ENCODE measurements around the gene MBNL2. TPM values are rescaled to one million over a fixed set of nuclear protein-coding genes. Genes with fewer than 3 reads are reported as not detected.

MBNL2 gene
- total and polyA plus RNA-seq, 10 of the 15 experiments (the other 5 are each of a cell fraction or from before 2014, with no cell fraction given), result 1.6 to 9.7 (median 6.7) TPM

DNA sequence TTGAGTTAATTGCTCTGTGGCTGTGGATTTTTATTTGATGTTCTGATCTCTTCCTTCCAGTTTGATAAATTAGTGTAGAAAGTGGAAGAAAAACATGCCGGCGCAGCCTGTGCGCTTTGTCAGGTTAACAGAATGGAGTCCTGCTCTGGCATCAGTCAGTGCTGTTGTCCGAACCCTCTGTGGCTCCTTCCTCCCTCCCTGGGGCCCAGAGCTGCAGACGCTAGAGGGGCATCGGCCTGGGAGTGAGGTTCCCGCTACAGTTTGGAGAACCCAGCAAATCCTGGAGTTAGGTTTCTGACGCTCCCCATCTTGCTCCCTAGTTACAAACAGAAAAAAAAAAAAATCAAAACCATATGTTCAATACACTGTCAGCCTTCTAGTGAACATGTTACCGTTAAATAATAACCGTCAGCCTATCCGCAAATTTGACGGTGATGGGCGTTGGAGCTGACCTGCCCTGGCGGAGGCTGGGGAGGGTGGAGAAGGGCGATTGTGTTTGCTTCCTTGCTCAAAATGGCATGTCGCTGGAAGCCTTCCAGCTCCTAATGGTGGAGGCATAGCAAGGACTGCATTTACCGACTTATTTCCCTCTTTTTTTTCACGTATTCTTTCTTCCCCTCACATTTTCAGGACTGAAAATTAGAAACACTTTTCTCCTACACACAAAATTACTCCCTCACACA, 13.6 kb downstream of the MBNL2 start:
- POLR2A ChIA-PET, result no interaction called here
- no peak overlapping the region for H2AFZ ChIP-seq (ENCODE audit: control insufficient read depth, low read depth, low read length)
- FAIRE-seq, result no peak

DNA sequence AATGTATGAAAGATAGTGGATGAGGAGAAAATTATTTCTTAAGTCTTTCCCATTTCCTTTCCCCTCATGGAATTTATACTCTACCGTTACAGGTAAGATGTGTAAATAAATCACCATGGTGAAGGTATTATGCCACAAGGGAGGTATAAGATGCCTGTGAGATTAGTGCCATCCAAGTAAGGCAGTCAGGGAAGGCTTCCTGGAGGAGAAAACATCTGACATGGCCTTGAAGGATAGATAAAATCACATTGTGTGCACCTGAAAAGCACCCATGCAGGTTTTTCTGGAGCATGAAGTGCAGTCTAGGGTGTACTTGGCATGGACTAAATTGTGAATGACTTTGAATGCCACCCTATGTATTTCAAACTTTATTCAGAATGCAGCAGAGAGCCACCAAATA, 15.3 kb downstream of the MBNL2 start:
- ATAC-seq (no peak), FAIRE-seq (no peak), DNase-seq (ENCODE audit: low read depth, low spot score) (no peak)
- H3K4me1 ChIP-seq (ENCODE audit: control insufficient read depth, insufficient read depth, low read length), result no peaks in the 10 kb centered on the region; the same call in 1 of the 2 replicates
- H3K79me2 ChIP-seq (ENCODE audit: control insufficient read depth, insufficient read depth, low read length), result no peaks in the 10 kb centered on the region
- no peak for TF ChIP-seq CHD2 (IDR thresholded peaks at IDR 0.05; ENCODE audit: borderline replicate concordance, low read depth, low read length)
- TF ChIP-seq, protein P1, sequence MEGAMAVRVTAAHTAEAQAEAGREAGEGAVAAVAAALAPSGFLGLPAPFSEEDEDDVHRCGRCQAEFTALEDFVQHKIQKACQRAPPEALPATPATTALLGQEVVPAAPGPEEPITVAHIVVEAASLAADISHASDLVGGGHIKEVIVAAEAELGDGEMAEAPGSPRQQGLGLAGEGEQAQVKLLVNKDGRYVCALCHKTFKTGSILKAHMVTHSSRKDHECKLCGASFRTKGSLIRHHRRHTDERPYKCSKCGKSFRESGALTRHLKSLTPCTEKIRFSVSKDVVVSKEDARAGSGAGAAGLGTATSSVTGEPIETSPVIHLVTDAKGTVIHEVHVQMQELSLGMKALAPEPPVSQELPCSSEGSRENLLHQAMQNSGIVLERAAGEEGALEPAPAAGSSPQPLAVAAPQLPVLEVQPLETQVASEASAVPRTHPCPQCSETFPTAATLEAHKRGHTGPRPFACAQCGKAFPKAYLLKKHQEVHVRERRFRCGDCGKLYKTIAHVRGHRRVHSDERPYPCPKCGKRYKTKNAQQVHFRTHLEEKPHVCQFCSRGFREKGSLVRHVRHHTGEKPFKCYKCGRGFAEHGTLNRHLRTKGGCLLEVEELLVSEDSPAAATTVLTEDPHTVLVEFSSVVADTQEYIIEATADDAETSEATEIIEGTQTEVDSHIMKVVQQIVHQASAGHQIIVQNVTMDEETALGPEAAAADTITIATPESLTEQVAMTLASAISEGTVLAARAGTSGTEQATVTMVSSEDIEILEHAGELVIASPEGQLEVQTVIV (IDR thresholded peaks at IDR 0.05; ENCODE audit: borderline replicate concordance, partially characterized antibody), result no peak
- no peak for TF ChIP-seq CHD1 (IDR thresholded peaks at IDR 0.05; ENCODE audit: low read depth, low read length)
- TF ChIP-seq RBBP5 (conservative IDR thresholded peaks at IDR 0.05), result no peak
- TF ChIP-seq BRCA1 (IDR thresholded peaks at IDR 0.05; ENCODE audit: low read depth, low read length), result no peak
- no peak for TF ChIP-seq NFXL1 (IDR thresholded peaks at IDR 0.05; ENCODE audit: borderline replicate concordance)
- no peak for TF ChIP-seq YBX1 (IDR thresholded peaks at IDR 0.05)
- TF ChIP-seq PAX8 (IDR thresholded peaks at IDR 0.05), result no peak
- TF ChIP-seq, protein P2, sequence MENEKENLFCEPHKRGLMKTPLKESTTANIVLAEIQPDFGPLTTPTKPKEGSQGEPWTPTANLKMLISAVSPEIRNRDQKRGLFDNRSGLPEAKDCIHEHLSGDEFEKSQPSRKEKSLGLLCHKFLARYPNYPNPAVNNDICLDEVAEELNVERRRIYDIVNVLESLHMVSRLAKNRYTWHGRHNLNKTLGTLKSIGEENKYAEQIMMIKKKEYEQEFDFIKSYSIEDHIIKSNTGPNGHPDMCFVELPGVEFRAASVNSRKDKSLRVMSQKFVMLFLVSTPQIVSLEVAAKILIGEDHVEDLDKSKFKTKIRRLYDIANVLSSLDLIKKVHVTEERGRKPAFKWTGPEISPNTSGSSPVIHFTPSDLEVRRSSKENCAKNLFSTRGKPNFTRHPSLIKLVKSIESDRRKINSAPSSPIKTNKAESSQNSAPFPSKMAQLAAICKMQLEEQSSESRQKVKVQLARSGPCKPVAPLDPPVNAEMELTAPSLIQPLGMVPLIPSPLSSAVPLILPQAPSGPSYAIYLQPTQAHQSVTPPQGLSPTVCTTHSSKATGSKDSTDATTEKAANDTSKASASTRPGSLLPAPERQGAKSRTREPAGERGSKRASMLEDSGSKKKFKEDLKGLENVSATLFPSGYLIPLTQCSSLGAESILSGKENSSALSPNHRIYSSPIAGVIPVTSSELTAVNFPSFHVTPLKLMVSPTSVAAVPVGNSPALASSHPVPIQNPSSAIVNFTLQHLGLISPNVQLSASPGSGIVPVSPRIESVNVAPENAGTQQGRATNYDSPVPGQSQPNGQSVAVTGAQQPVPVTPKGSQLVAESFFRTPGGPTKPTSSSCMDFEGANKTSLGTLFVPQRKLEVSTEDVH (IDR thresholded peaks at IDR 0.05; ENCODE audit: low read depth, partially characterized antibody), result no peak
- no peak for TF ChIP-seq TBL1XR1 (IDR thresholded peaks at IDR 0.05; ENCODE audit: low read depth, low read length)
- H3K4me2 ChIP-seq (ENCODE audit: control insufficient read depth, insufficient read depth), result no peak overlapping the region
- ChIA-PET SMC1A (ENCODE audit: uncharacterized antibody, unreplicated experiment) (interaction anchor here (1.2 to 2.1 kb wide), 2 partner anchors 15 to 39 kb away, joined by 3 to 5 read pairs; partner anchors contain the start of gene MBNL2), RAD21 (ENCODE audit: unreplicated experiment) (no interaction called here), POLR2A (no interaction called here), CTCF (interaction anchor here (1.6 kb wide), 1 partner anchor 32 kb away, joined by 4 read pairs; no protein-coding TSS in a partner anchor)
- H3K9ac ChIP-seq (ENCODE audit: control insufficient read depth, insufficient read depth, low read length), result no peak overlapping the region
- H4K20me1 ChIP-seq (ENCODE audit: control insufficient read depth, insufficient read depth), result peaks cover 6% of the 10 kb centered on the region; the same call in 1 of the 2 replicates
- no TSS peak for BruUV-seq (replicated peaks)
- H3K36me3 ChIP-seq (ENCODE audit: control insufficient read depth in 2 of 2, insufficient read depth in 2 of 2, low read length in 1 of 2), result no peaks in the 10 kb centered on the region; a peak in 1 of 4 replicates
- no peaks in the 10 kb centered on the region for H3K9me3 ChIP-seq (replicated peaks; ENCODE audit: control insufficient read depth, insufficient read depth, low read length)
- in situ Hi-C loops (cut with MboI), result no loop called here
- H3K4me3 ChIP-seq, result no peak overlapping the region
- whole genome bisulfite sequencing (ENCODE audit: insufficient coverage, insufficient replicate concordance, low lambda C conversion rate, missing lambda C conversion rate), result 89% methylated on average over 1 of the region's 1 CpG
- no peaks in the 10 kb centered on the region for H3K27me3 ChIP-seq (replicated peaks in 1 of 2; ENCODE audit: control insufficient read depth in 2 of 2, insufficient read depth in 2 of 2, low read length in 1 of 2)
- no peak overlapping the region for H3K27ac ChIP-seq (ENCODE audit: control insufficient read depth, insufficient read depth)
- H2AFZ ChIP-seq (ENCODE audit: control insufficient read depth, low read depth, low read length), result no peak overlapping the region
- intact Hi-C loops (cut with micrococcal nuclease; ENCODE audit: unreplicated experiment), result no loop called here

More for the DNA sequence above, 13.6 kb downstream of the MBNL2 start:
- no peak overlapping the region for H3K4me3 ChIP-seq
- ChIA-PET RAD21 (ENCODE audit: unreplicated experiment) (no interaction called here), CTCF (no interaction called here), SMC1A (ENCODE audit: uncharacterized antibody, unreplicated experiment) (interaction anchor here (2.1 kb wide), 1 partner anchor 13 kb away, joined by 5 read pairs; the partner anchor contains the start of gene MBNL2)
- H3K27me3 ChIP-seq (replicated peaks in 1 of 2; ENCODE audit: control insufficient read depth in 2 of 2, insufficient read depth in 2 of 2, low read length in 1 of 2), result no peaks in the 10 kb centered on the region
- no peaks in the 10 kb centered on the region; the same call in 1 of the 2 replicates for H3K4me1 ChIP-seq (ENCODE audit: control insufficient read depth, insufficient read depth, low read length)
- no peak overlapping the region for H3K4me2 ChIP-seq (ENCODE audit: control insufficient read depth, insufficient read depth)
- no peaks in the 10 kb centered on the region for H3K9me3 ChIP-seq (replicated peaks; ENCODE audit: control insufficient read depth, insufficient read depth, low read length)
- no peak overlapping the region for H3K27ac ChIP-seq (ENCODE audit: control insufficient read depth, insufficient read depth)
- WGBS (ENCODE audit: insufficient coverage, insufficient replicate concordance, low lambda C conversion rate, missing lambda C conversion rate), result 95% methylated on average over 18 of the region's 18 CpGs
- no peak for ATAC-seq
- H3K9ac ChIP-seq (ENCODE audit: control insufficient read depth, insufficient read depth, low read length), result no peak overlapping the region
- intact Hi-C loops (cut with micrococcal nuclease; ENCODE audit: unreplicated experiment) (no loop called here), in situ Hi-C loops (cut with MboI) (no loop called here)
- H3K79me2 ChIP-seq (ENCODE audit: control insufficient read depth, insufficient read depth, low read length), result no peaks in the 10 kb centered on the region
- DNase-seq (ENCODE audit: low read depth, low spot score), result no peak
- no peaks in the 10 kb centered on the region; a peak in 1 of 4 replicates for H3K36me3 ChIP-seq (ENCODE audit: control insufficient read depth in 2 of 2, insufficient read depth in 2 of 2, low read length in 1 of 2)
- TF ChIP-seq NR2C2 (IDR thresholded peaks at IDR 0.05; ENCODE audit: borderline replicate concordance, control insufficient read depth, insufficient read length, low read depth) (no peak), JUND (IDR thresholded peaks at IDR 0.05; ENCODE audit: low read depth, low read length) (no peak), MTA2 (IDR thresholded peaks at IDR 0.05; ENCODE audit: low read depth) (no peak)
- peaks cover 6% of the 10 kb centered on the region; the same call in 1 of the 2 replicates for H4K20me1 ChIP-seq (ENCODE audit: control insufficient read depth, insufficient read depth)
- no TSS peak for BruUV-seq (replicated peaks)

All from GM12878 (cell line).